HCT116 (cell line): Measurements from ENCODE around the gene HBG2. TPM values are rescaled to one million over a fixed set of nuclear protein-coding genes. Genes with fewer than 3 reads are reported as not detected.

Source experiments
- ATAC-seq: fragments of 200-7000 bp; cut with Tn5 transposase; 2 replicates; pipeline ENCODE4 v1.9.1; 2020; ENCODE audit warnings: mild to moderate bottlenecking, moderate library complexity
- BruUV-seq: library from RNA; stranded (reverse); fragments of 400-500 nt; replicated peaks from 2 replicates; lab custom pipeline; 2021; lab: Mats Ljungman, UMichigan
- CTCF ChIA-PET: fragments of 300-600 bp; sonication (Branson Sonifier 250); formaldehyde crosslinking; loops from one replicate; lab custom pipeline; 2021; ENCODE audit warnings: antibody characterized with exemption; lab: Charles Lee
- POLR2A ChIA-PET: fragments of 300-600, 350-600 bp; sonication (Branson Sonifier 250); formaldehyde crosslinking; loops from one replicate; lab custom pipeline; 2021; ENCODE audit warnings: antibody characterized with exemption; lab: Charles Lee
- RAD21 ChIA-PET, 2 experiments: fragments of 300-600 bp; sonication (Branson Sonifier 250); formaldehyde crosslinking; loops; one replicate each; lab custom pipeline; 2023; ENCODE audit warnings: low total read pairs in 2 of 2; ENCODE audit not compliant: uncharacterized antibody in 2 of 2, unreplicated experiment in 2 of 2, low non-redundant PET in 1 of 2; lab: Charles Lee
- DNase-seq: peaks from one replicate; pipeline ENCODE4 v3.0.0-alpha.2; 2010; ENCODE audit warnings: low read depth, low spot score
- H2AFZ ChIP-seq: fragments of 200-600 bp; shearing (Covaris generic), sonication (generic); 2 replicates; pipeline ENCODE4 v1.6.1; 2017; ENCODE audit warnings: low read depth, mixed run types, mixed read lengths, antibody characterized with exemption, low read length; ENCODE audit not compliant: poor library complexity, severe bottlenecking
- H3K27ac ChIP-seq: 2 replicates; pipeline ENCODE4 v1.5.1; 2012; ENCODE audit warnings: low read depth, low read length
- H3K27me3 ChIP-seq: fragments of 200-600 bp; sonication (generic); 2 replicates; pipeline ENCODE4 v1.6.1; 2016; ENCODE audit warnings: mixed run types, low read length, mixed read lengths; ENCODE audit not compliant: insufficient read depth
- H3K36me3 ChIP-seq, 2 experiments: fragments of 200-500 bp in 1 of 2; fragments of 200-600 bp in 1 of 2; sonication (Bioruptor generic) in 1 of 2; sonication (generic) in 1 of 2; 2 replicates each; pipeline versions ENCODE4 v1.5.1 to v1.6.1; 2014 to 2016; ENCODE audit warnings: low read length in 2 of 2, inconsistent platforms in 1 of 2, mixed read lengths in 1 of 2, mixed run types in 1 of 2; ENCODE audit not compliant: insufficient read depth in 2 of 2, control insufficient read depth in 1 of 2
- H3K4me1 ChIP-seq, 2 experiments: fragments of 200-600 bp in 1 of 2; sonication (generic) in 1 of 2; 2 replicates each; pipeline versions ENCODE4 v1.5.1 to v1.6.1; 2012 to 2017; ENCODE audit warnings: low read length in 2 of 2, inconsistent platforms in 1 of 2, mild to moderate bottlenecking in 1 of 2, mixed read lengths in 1 of 2, mixed run types in 1 of 2, moderate library complexity in 1 of 2; ENCODE audit not compliant: insufficient read depth in 2 of 2, control insufficient read depth in 1 of 2
- H3K4me2 ChIP-seq: fragments of 200-600 bp; sonication (generic); 2 replicates; pipeline ENCODE4 v1.6.1; 2017; ENCODE audit warnings: mixed run types, low read length, mixed read lengths
- H3K4me3 ChIP-seq, 2 experiments: fragments of 200-600 bp in 1 of 2; sonication (generic) in 1 of 2; replicated peaks in 1 of 2; 2 replicates each; pipeline ENCODE4 v1.5.1; 2011 to 2016; ENCODE audit warnings: low read length in 2 of 2, control low read depth in 1 of 2, low read depth in 1 of 2, mild to moderate bottlenecking in 1 of 2, mixed read lengths in 1 of 2, mixed run types in 1 of 2
- H3K79me2 ChIP-seq: fragments of 200-600 bp; sonication (generic); 2 replicates; pipeline ENCODE4 v1.6.1; 2017; ENCODE audit warnings: mild to moderate bottlenecking, mixed run types, low read length, moderate library complexity, mixed read lengths; ENCODE audit not compliant: insufficient read depth
- H3K9ac ChIP-seq: fragments of 200-600 bp; sonication (generic); 2 replicates; pipeline ENCODE4 v1.6.1; 2016; ENCODE audit warnings: low read length, mixed read lengths
- H3K9me2 ChIP-seq: fragments of 200-600 bp; sonication (generic), shearing (Covaris generic); 2 replicates; pipeline ENCODE4 v1.6.1; 2017; ENCODE audit warnings: mixed run types, mild to moderate bottlenecking, moderate library complexity; ENCODE audit not compliant: insufficient read depth
- H3K9me3 ChIP-seq, 2 experiments: fragments of 200-500 bp in 1 of 2; fragments of 200-600 bp in 1 of 2; sonication (Bioruptor generic) in 1 of 2; sonication (generic) in 1 of 2; 2 replicates each; pipeline ENCODE4 v1.6.1; 2014 to 2017; ENCODE audit warnings: low read length in 2 of 2, mixed read lengths in 2 of 2, inconsistent platforms in 1 of 2, low read depth in 1 of 2, mild to moderate bottlenecking in 1 of 2, mixed run types in 1 of 2, moderate library complexity in 1 of 2; ENCODE audit not compliant: control insufficient read depth in 1 of 2, insufficient read depth in 1 of 2
- H4K20me1 ChIP-seq: fragments of 200-600 bp; sonication (generic), shearing (Covaris generic); 2 replicates; pipeline ENCODE4 v1.6.1; 2017; ENCODE audit warnings: mixed run types, mild to moderate bottlenecking, moderate library complexity; ENCODE audit not compliant: insufficient read depth
- CBX3 ChIP-seq: IDR thresholded peaks from 2 replicates; pipeline ENCODE4 v1.6.1; 2012; ENCODE audit warnings: low read depth
- CTCF ChIP-seq, 3 experiments: fragments of 200-600 bp in 1 of 3; sonication (generic) in 1 of 3; IDR thresholded peaks in 2 of 3; conservative IDR thresholded peaks in 1 of 3; 2 replicates each; pipeline ENCODE4 v1.5.1; 2012 to 2017; ENCODE audit warnings: low read depth in 2 of 3, low read length in 2 of 3, antibody characterized with exemption in 1 of 3, borderline replicate concordance in 1 of 3, control low read depth in 1 of 3, mild to moderate bottlenecking in 1 of 3, mixed read lengths in 1 of 3, mixed run types in 1 of 3, moderate library complexity in 1 of 3; ENCODE audit not compliant: insufficient read depth in 1 of 3
- EGR1 ChIP-seq: IDR thresholded peaks from 2 replicates; pipeline ENCODE4 v1.6.1; 2012; ENCODE audit warnings: low read depth
- EZH2 ChIP-seq: fragments of 200-600 bp; sonication (generic); IDR thresholded peaks from 2 replicates; pipeline ENCODE4 v1.6.1; 2017; ENCODE audit warnings: antibody characterized with exemption, mixed run types
- EZH2phosphoT487 ChIP-seq: fragments of 200-600 bp; IDR thresholded peaks from 2 replicates; pipeline ENCODE4 v1.6.1; 2018; ENCODE audit warnings: antibody characterized with exemption, borderline replicate concordance
- FOSL1 ChIP-seq: IDR thresholded peaks from 2 replicates; pipeline ENCODE4 v1.6.1; 2012; ENCODE audit warnings: low read depth
- JUND ChIP-seq: IDR thresholded peaks from 2 replicates; pipeline ENCODE4 v1.6.1; 2012
- MAX ChIP-seq: IDR thresholded peaks from 2 replicates; pipeline ENCODE4 v1.6.1; 2012
- POLR2A ChIP-seq: IDR thresholded peaks from 2 replicates; pipeline ENCODE4 v1.7.0; 2011; ENCODE audit warnings: borderline replicate concordance; ENCODE audit not compliant: insufficient read depth, insufficient read length; ENCODE audit errors: extremely low read depth
- POLR2AphosphoS5 ChIP-seq: IDR thresholded peaks from 2 replicates; pipeline ENCODE4 v1.6.1; 2011; ENCODE audit warnings: mild to moderate bottlenecking, low read depth, low read length, moderate library complexity
- RAD21 ChIP-seq: IDR thresholded peaks from 2 replicates; pipeline ENCODE4 v1.6.1; 2012; ENCODE audit warnings: low read depth, mild to moderate bottlenecking
- REST ChIP-seq: IDR thresholded peaks from 2 replicates; pipeline ENCODE4 v1.6.1; 2012; ENCODE audit warnings: low read depth
- SIN3A ChIP-seq: IDR thresholded peaks from 2 replicates; pipeline ENCODE4 v1.6.1; 2012; ENCODE audit warnings: low read depth
- SP1 ChIP-seq: IDR thresholded peaks from 2 replicates; pipeline ENCODE4 v1.6.1; 2012; ENCODE audit warnings: low read depth
- SRF ChIP-seq: IDR thresholded peaks from 2 replicates; pipeline ENCODE4 v1.6.1; 2012; ENCODE audit warnings: low read depth
- TCF7L2 ChIP-seq: IDR thresholded peaks from 2 replicates; pipeline ENCODE4 v1.7.0; 2011; ENCODE audit warnings: borderline replicate concordance, inconsistent platforms; ENCODE audit not compliant: insufficient read depth, insufficient read length; ENCODE audit errors: extremely low read depth
- YY1 ChIP-seq: IDR thresholded peaks from 2 replicates; pipeline ENCODE4 v1.6.1; 2011; ENCODE audit warnings: low read length, low read depth, moderate library complexity, mild to moderate bottlenecking; ENCODE audit not compliant: insufficient replicate concordance; ENCODE audit errors: extremely low read depth
- ZBTB33 ChIP-seq: IDR thresholded peaks from 2 replicates; pipeline ENCODE4 v1.6.1; 2011; ENCODE audit warnings: mild to moderate bottlenecking, low read length, moderate library complexity; ENCODE audit not compliant: insufficient replicate concordance; ENCODE audit errors: extremely low read depth
- ZNF274 ChIP-seq: fragments of 200-500 bp; sonication (Bioruptor generic); IDR thresholded peaks from 2 replicates; pipeline ENCODE4 v1.6.1; 2014; ENCODE audit warnings: mild to moderate bottlenecking, low read depth, low read length, inconsistent platforms
- intact Hi-C: fragments of 100-400 bp; cut with micrococcal nuclease; formaldehyde crosslinking; loops from 2 replicates; pipeline ENCODE4 v1.10.0; 2022
- total RNA-seq: library from RNA; stranded (reverse); gene quantifications from one replicate; pipeline ENCODE4 v1.2.1, GENCODE V29; 2021; ENCODE audit not compliant: unreplicated experiment

HBG2 gene
- total RNA-seq, 1 experiment from 2014 or later, result 48.1 TPM

- no TSS peak for BruUV-seq
- TF ChIP-seq CTCF (IDR thresholded peaks at IDR 0.05 in 2 of 3, conservative IDR thresholded peaks at IDR 0.05 in 1 of 3; ENCODE audit: borderline replicate concordance in 1 of 3, insufficient read depth in 1 of 3, low read depth in 2 of 3, low read length in 2 of 3) (no peak), ZBTB33 (no peak), SRF (no peak), POLR2A (no peak), EZH2phosphoT487 (no peak), SP1 (no peak), ZNF274 (no peak), EGR1 (no peak), CBX3 (no peak), EZH2 (no peak), FOSL1 (no peak), JUND (no peak), POLR2AphosphoS5 (no peak), MAX (no peak), YY1 (no peak), SIN3A (no peak), TCF7L2 (no peak), RAD21 (no peak), REST (no peak)
- CTCF ChIA-PET, result no interaction called here
These were observed 16.1 kb downstream of the HBG2 start for GRCh38 chr11:5238486-5238885.

More at GRCh38 chr11:5238486-5238885, 16.1 kb downstream of the HBG2 start:
- Histone ChIP-seq H3K27me3 (peaks cover 69% of the 10 kb centered on the region), H3K4me3 (no peak overlapping the region), H3K36me3 (no peaks in the 10 kb centered on the region), H3K4me2 (no peak overlapping the region), H3K9ac (no peak overlapping the region), H2AFZ (no peak overlapping the region), H3K79me2 (no peaks in the 10 kb centered on the region), H3K9me3 (no peaks in the 10 kb centered on the region), H4K20me1 (no peaks in the 10 kb centered on the region), H3K27ac (no peak overlapping the region), H3K4me1 (no peaks in the 10 kb centered on the region), H3K9me2 (no peaks in the 10 kb centered on the region)
- RAD21 ChIA-PET, result no interaction called here
- ATAC-seq, result no peak
- POLR2A ChIA-PET, result no interaction called here
- no peak for DNase-seq
- intact Hi-C loops, result no loop called here
